Right atrium auricular region (tissue), 2 donors: Measurements from ENCODE around the gene UGT1A6. TPM values are rescaled to one million over a fixed set of nuclear protein-coding genes. Genes with fewer than 3 reads are reported as not detected.

Experiments used
- DNase-seq: peaks from one replicate; pipeline ENCODE4 v3.0.0-alpha.2; 2019; ENCODE audit warnings: low spot score
- H3K27ac ChIP-seq, 2 donors: fragments of 200-600 bp; sonication (generic); 1 replicate in 1 of 2; 2 replicates in 1 of 2; pipeline ENCODE4 v1.5.1; 2016 to 2019
- H3K27me3 ChIP-seq, 2 donors: fragments of 200-600 bp; sonication (generic); one replicate each; pipeline versions ENCODE4 v1.5.1 to v1.6.0; 2017 to 2019
- H3K36me3 ChIP-seq: fragments of 200-600 bp; sonication (generic); one replicate; pipeline ENCODE4 v1.5.1; 2016
- H3K4me1 ChIP-seq, 2 donors: fragments of 200-600 bp; sonication (generic); one replicate each; pipeline versions ENCODE4 v1.5.1 to v1.6.0; 2017 to 2019
- H3K4me3 ChIP-seq, 2 donors: fragments of 200-600 bp; sonication (generic); 1 replicate in 1 of 2; 2 replicates in 1 of 2; pipeline ENCODE4 v1.5.1; 2017 to 2019; ENCODE audit warnings: mild to moderate bottlenecking in 1 of 2, moderate library complexity in 1 of 2
- H3K9me3 ChIP-seq, 2 donors: fragments of 200-600 bp; sonication (generic); one replicate each; pipeline ENCODE4 v1.5.1; 2019
- CTCF ChIP-seq, 2 donors: fragments of 200-600 bp; sonication (generic); IDR thresholded peaks; one replicate each; pipeline ENCODE4 v1.5.1; 2019; ENCODE audit warnings: antibody characterized with exemption in 2 of 2
- total RNA-seq, 2 donors: library from RNA; depleted of rRNA; stranded (reverse); fragments of >200 nt; gene quantifications; one replicate each; pipeline ENCODE4 v1.1.0, GENCODE V29; 2016

UGT1A6 gene
- total RNA-seq, 2 donors from 2014 or later: not detected

GRCh38 chr2:233766416-233766815 is 73.7 kb downstream of the UGT1A6 start:
- no peaks in the 10 kb centered on the region for H3K27me3 ChIP-seq
- no peaks in the 10 kb centered on the region for H3K4me1 ChIP-seq
- H3K4me3 ChIP-seq: no peak overlapping the region

GRCh38 chr2:233768076-233768475 is 75.4 kb downstream of the UGT1A6 start:
- no peak overlapping the region for H3K4me3 ChIP-seq
- H3K36me3 ChIP-seq: no peaks in the 10 kb centered on the region
- no peak for TF ChIP-seq CTCF (IDR thresholded peaks at IDR 0.05)
- no peaks in the 10 kb centered on the region for H3K4me1 ChIP-seq
- H3K27me3 ChIP-seq: no peaks in the 10 kb centered on the region
- H3K9me3 ChIP-seq: no peaks in the 10 kb centered on the region
- no peak for DNase-seq
- H3K27ac ChIP-seq: no peak overlapping the region

More at GRCh38 chr2:233766416-233766815, 73.7 kb downstream of the UGT1A6 start:
- no peak for DNase-seq
- no peaks in the 10 kb centered on the region for H3K9me3 ChIP-seq
- no peak overlapping the region for H3K27ac ChIP-seq
- H3K36me3 ChIP-seq: no peaks in the 10 kb centered on the region
- no peak for TF ChIP-seq CTCF (IDR thresholded peaks at IDR 0.05)

- no peaks in the 10 kb centered on the region for H3K4me1 ChIP-seq
Measured at GRCh38 chr2:233769260-233769659, 76.6 kb downstream of the UGT1A6 start.

GRCh38 chr2:233772153-233772552 is 79.5 kb downstream of the UGT1A6 start:
- no peak overlapping the region for H3K4me3 ChIP-seq
- no peak for DNase-seq
- TF ChIP-seq CTCF (IDR thresholded peaks at IDR 0.05): no peak
- H3K27me3 ChIP-seq: no peaks in the 10 kb centered on the region
- no peaks in the 10 kb centered on the region for H3K36me3 ChIP-seq
- H3K27ac ChIP-seq: no peak overlapping the region
- H3K4me1 ChIP-seq: no peaks in the 10 kb centered on the region
- H3K9me3 ChIP-seq: peaks cover 0 to 8% of the 10 kb centered on the region in 2 donors

More at GRCh38 chr2:233769260-233769659, 76.6 kb downstream of the UGT1A6 start:
- Histone ChIP-seq H3K27ac (no peak overlapping the region), H3K27me3 (no peaks in the 10 kb centered on the region), H3K9me3 (no peaks in the 10 kb centered on the region), H3K4me3 (no peak overlapping the region), H3K36me3 (no peaks in the 10 kb centered on the region)
- TF ChIP-seq CTCF (IDR thresholded peaks at IDR 0.05): no peak
- DNase-seq: no peak

- H3K9me3 ChIP-seq: peaks cover 0 to 10% of the 10 kb centered on the region in 2 donors
- no peaks in the 10 kb centered on the region for H3K36me3 ChIP-seq
- no peak overlapping the region for H3K4me3 ChIP-seq
- no peaks in the 10 kb centered on the region for H3K4me1 ChIP-seq
- no peak for TF ChIP-seq CTCF (IDR thresholded peaks at IDR 0.05)
- no peak for DNase-seq
- H3K27ac ChIP-seq: no peak overlapping the region
- no peaks in the 10 kb centered on the region for H3K27me3 ChIP-seq
Measured at GRCh38 chr2:233772583-233772982, 79.9 kb downstream of the UGT1A6 start.

- no peak overlapping the region for H3K27ac ChIP-seq
- no peaks in the 10 kb centered on the region for H3K4me1 ChIP-seq
- H3K36me3 ChIP-seq: no peaks in the 10 kb centered on the region
- no peak for DNase-seq
- H3K27me3 ChIP-seq: no peaks in the 10 kb centered on the region
- peaks cover 0 to 10% of the 10 kb centered on the region in 2 donors for H3K9me3 ChIP-seq
- no peak for TF ChIP-seq CTCF (IDR thresholded peaks at IDR 0.05)
- H3K4me3 ChIP-seq: no peak overlapping the region
Measured at GRCh38 chr2:233773854-233774253, 81.2 kb downstream of the UGT1A6 start.
